ENCODE results near the gene CEMIP. TPM values are rescaled to one million over a fixed set of nuclear protein-coding genes. Genes with fewer than 3 reads are reported as not detected.

CEMIP gene
- total and polyA plus RNA-seq, 3 experiments from 2014 or later: not detected

DNA sequence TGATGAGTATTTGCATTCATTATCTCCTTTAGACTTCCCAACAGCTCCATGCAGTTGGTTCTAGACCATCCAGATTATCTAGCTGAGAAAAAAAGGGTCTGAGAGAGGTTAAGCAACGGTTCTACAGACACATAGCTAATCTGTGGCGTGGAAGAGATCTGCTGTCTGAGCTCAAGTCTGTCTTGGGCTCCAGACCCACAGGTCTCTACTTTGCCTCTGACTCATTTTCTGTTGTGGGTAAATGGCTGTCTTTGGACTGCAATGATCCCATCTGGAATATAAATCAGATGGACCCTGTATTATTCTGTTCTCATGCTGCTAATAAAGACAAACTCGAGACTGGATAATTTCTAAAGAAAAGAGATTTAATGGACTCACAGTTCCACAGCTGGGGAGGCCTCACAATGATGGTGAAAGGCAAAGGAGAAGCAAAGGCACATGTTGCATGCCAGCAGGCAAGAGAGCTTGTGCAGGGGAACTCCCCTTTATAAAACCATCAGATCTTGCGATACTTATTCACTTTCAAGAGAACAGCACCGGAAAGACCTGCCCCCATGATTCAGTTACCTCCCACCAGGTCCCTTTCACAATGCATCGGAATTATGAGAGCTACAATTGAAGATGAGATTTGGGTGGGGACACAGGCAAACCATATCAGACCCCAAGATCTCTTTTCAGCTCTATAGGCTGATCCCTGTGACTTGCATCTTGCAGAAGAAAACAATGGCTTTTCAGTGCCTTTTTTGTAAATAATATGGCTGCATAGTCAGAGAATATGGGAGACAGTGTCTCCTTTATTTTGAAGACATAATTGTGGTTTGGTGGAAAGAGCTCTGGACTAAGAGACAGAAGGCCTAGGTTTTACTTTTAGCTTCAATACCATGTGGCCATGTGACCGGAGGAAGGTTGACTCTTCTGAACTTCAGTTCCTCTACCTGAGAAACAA, 24.7 kb downstream of the CEMIP start:
- H3K4me1 Mint-ChIP-seq: peaks cover 5 to 28% (median 19%) of the 10 kb centered on the region in 3 donors

DNA sequence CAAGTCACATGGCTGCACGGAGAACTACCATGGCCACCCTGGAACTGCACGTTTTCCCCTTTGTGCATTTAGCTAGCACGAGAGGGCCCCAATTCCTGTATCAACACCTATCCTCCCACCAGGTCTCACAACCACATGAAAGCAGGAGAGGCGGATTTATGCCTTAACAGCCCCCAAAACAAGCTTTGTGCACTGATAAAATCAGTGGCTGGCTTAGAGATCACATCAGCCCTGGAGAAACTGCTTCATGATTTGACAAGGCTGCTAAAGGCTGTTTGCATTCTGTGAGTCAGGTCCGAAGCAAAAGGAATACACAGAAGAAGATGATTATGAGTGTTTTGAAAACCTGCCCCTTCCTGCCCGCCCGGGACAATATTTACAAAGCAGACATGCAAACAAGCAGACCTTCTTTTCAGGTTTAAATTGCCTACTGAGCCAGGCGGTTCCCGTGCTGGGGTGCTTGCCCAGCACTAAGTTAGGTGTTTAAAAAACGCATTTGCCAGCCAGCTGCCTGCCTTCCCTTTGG, 25.9 kb downstream of the CEMIP start:
- Mint-ChIP-seq H3K36me3 (no peaks in the 10 kb centered on the region), H3K27me3 (peaks cover 9 to 19% of the 10 kb centered on the region in 2 donors), H3K9me3 (no peaks in the 10 kb centered on the region), H3K4me1 (peaks cover 5 to 28% (median 19%) of the 10 kb centered on the region in 3 donors), H3K4me3 (peak overlapping the region in 3 of 7 donors; percentile 15 to 56 (median 47)), H3K27ac (peak overlapping the region in 5 of 8 donors; percentile 6 to 68 (median 15))
- ChIA-PET CTCF (no interaction called here), POLR2A (no interaction called here)
- Histone ChIP-seq H3K36me3 (ENCODE audit: insufficient read depth, low read length) (no peaks in the 10 kb centered on the region), H3K9me3 (ENCODE audit: low read length) (no peaks in the 10 kb centered on the region), H3K4me3 (ENCODE audit: low read length) (no peak overlapping the region), H3K4me1 (ENCODE audit: insufficient read depth, low read length) (peaks cover 13% of the 10 kb centered on the region), H3K27ac (ENCODE audit: low read depth, low read length) (no peak overlapping the region), H3K27me3 (ENCODE audit: insufficient read depth, low read length, poor library complexity, severe bottlenecking) (no peaks in the 10 kb centered on the region)
- no peak for DNase-seq

More for the DNA sequence above, 24.7 kb downstream of the CEMIP start:
- Mint-ChIP-seq H3K27me3 (peaks cover 9 to 14% of the 10 kb centered on the region in 2 donors), H3K4me3 (peak overlapping the region in 1 of 7 donors; percentile 1), H3K9me3 (no peaks in the 10 kb centered on the region), H3K27ac (peak overlapping the region in 2 of 8 donors; percentile 12 to 79), H3K36me3 (no peaks in the 10 kb centered on the region)
- H3K27me3 ChIP-seq (ENCODE audit: insufficient read depth, low read length, poor library complexity, severe bottlenecking): no peaks in the 10 kb centered on the region
- ChIA-PET CTCF (interaction anchor here (0.7 kb wide), 1 partner anchor 27 kb away, joined by 3 read pairs; no protein-coding TSS in a partner anchor), POLR2A (interaction anchor here (1.1 kb wide), 1 partner anchor 109 kb away, joined by 3 read pairs; the partner anchor contains the start of gene ABHD17C)
- H3K4me3 ChIP-seq (ENCODE audit: low read length): no peak overlapping the region
- H3K9me3 ChIP-seq (ENCODE audit: low read length): no peaks in the 10 kb centered on the region
- no peaks in the 10 kb centered on the region for H3K36me3 ChIP-seq (ENCODE audit: insufficient read depth, low read length)
- H3K27ac ChIP-seq (ENCODE audit: low read depth, low read length): no peak overlapping the region
- no peak for DNase-seq
- peaks cover 13% of the 10 kb centered on the region for H3K4me1 ChIP-seq (ENCODE audit: insufficient read depth, low read length)

DNA sequence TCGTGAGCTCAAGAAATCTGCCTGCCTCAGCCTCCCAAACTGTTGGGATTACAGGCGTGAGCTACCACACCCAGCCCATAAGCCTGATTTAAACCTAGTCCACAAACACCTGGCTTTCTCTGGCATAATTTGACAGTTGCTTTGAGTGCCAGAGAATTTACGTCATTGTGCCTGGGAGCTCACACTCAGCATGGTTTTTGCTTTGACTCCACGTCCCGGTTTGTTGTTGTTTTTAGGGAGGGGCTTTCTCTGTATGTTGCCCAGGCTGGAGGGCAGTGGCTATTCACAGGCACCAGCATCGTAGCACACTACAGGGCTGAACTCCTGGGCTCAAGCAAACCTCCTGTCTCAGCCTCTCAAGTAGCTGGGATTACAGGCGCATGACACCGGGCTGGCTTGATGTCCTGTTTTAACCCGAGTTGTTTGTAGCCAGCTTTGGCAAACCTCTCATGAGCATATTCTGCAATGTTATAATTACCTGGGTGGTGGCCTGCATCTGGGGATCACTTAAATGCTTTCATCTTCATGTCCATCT, 32.7 kb downstream of the CEMIP start:
- DNase-seq: no peak
- peaks cover 0 to 3% (median 0%) of the 10 kb centered on the region in 5 donors for H3K9me3 Mint-ChIP-seq
- H3K36me3 Mint-ChIP-seq: no peaks in the 10 kb centered on the region
- H3K27ac ChIP-seq (ENCODE audit: low read depth, low read length): no peak overlapping the region
- ChIA-PET POLR2A (no interaction called here), CTCF (no interaction called here)
- H3K4me3 Mint-ChIP-seq: no peak overlapping the region
- no peaks in the 10 kb centered on the region for H3K4me1 ChIP-seq (ENCODE audit: insufficient read depth, low read length)
- no peaks in the 10 kb centered on the region for H3K4me1 Mint-ChIP-seq
- no peak overlapping the region for H3K27ac Mint-ChIP-seq
- H3K9me3 ChIP-seq (ENCODE audit: low read length): no peaks in the 10 kb centered on the region
- H3K4me3 ChIP-seq (ENCODE audit: low read length): no peak overlapping the region
- no peaks in the 10 kb centered on the region for H3K36me3 ChIP-seq (ENCODE audit: insufficient read depth, low read length)
- peaks cover 12 to 48% of the 10 kb centered on the region in 2 donors for H3K27me3 Mint-ChIP-seq
- H3K27me3 ChIP-seq (ENCODE audit: insufficient read depth, low read length, poor library complexity, severe bottlenecking): no peaks in the 10 kb centered on the region

DNA sequence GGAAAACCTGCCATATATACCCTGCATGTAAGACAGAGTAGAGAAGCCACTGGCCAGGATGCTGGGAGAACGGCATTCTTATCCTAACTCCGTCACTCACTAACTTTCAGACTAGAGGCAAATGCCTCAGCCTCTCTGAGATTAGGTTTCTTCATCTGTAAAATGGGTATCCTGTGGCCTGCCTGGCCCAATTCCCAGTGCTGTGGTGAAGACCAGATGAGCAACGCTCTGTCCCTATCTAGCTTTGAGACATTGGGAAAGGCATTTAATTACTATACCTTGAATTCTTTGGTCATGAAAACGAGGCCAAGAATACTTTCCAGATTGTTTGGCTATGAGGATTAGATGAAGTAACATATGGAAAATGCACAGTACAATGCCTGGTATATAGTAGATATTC, 35.9 kb downstream of the CEMIP start:
- peaks cover 15 to 46% of the 10 kb centered on the region in 2 donors for H3K27me3 Mint-ChIP-seq
- Histone ChIP-seq H3K27ac (ENCODE audit: low read depth, low read length) (no peak overlapping the region), H3K27me3 (ENCODE audit: insufficient read depth, low read length, poor library complexity, severe bottlenecking) (no peaks in the 10 kb centered on the region), H3K36me3 (ENCODE audit: insufficient read depth, low read length) (no peaks in the 10 kb centered on the region), H3K9me3 (ENCODE audit: low read length) (no peaks in the 10 kb centered on the region), H3K4me1 (ENCODE audit: insufficient read depth, low read length) (no peaks in the 10 kb centered on the region), H3K4me3 (ENCODE audit: low read length) (no peak overlapping the region)
- ChIA-PET CTCF (no interaction called here), POLR2A (no interaction called here)
- H3K4me3 Mint-ChIP-seq: no peak overlapping the region
- no peak overlapping the region for H3K27ac Mint-ChIP-seq
- H3K36me3 Mint-ChIP-seq: no peaks in the 10 kb centered on the region
- no peak for DNase-seq
- no peaks in the 10 kb centered on the region for H3K4me1 Mint-ChIP-seq
- peaks cover 0 to 3% (median 0%) of the 10 kb centered on the region in 5 donors for H3K9me3 Mint-ChIP-seq

DNA sequence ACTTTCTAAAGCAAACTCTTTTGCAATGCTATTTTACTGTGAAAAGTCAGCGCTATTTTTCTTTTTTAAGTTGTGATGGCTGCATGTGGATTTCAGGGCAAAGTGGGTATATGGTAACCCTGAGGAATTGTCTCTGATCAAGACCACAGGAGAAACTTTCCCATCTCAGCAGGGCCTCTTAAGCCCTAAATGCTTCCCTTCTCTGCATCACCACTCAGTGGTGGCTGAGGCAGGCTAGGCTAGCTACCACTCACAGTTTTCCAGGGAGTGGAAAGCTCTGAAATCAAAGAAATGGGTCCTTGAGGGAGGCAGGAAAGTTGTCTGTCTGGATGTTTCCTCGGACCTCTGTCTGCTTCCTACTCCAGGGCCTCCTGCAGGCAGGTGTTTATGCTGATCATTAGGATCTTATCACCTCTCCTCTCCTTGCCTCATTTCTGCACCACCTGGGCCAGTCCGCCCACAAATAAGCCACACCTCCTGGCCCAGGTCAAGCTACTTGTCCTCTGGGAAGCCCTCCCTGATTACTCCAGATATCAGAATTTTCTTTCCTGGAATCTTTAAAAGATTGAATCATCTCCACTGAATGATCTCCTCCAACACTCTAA, 37.0 kb downstream of the CEMIP start:
- Histone ChIP-seq H3K27me3 (ENCODE audit: insufficient read depth, low read length, poor library complexity, severe bottlenecking) (no peaks in the 10 kb centered on the region), H3K27ac (ENCODE audit: low read depth, low read length) (no peak overlapping the region), H3K4me3 (ENCODE audit: low read length) (no peak overlapping the region), H3K36me3 (ENCODE audit: insufficient read depth, low read length) (no peaks in the 10 kb centered on the region), H3K9me3 (ENCODE audit: low read length) (no peaks in the 10 kb centered on the region), H3K4me1 (ENCODE audit: insufficient read depth, low read length) (no peaks in the 10 kb centered on the region)
- H3K4me3 Mint-ChIP-seq: no peak overlapping the region
- ChIA-PET CTCF (no interaction called here), POLR2A (no interaction called here)
- no peaks in the 10 kb centered on the region for H3K4me1 Mint-ChIP-seq
- H3K36me3 Mint-ChIP-seq: no peaks in the 10 kb centered on the region
- no peak for DNase-seq
- H3K9me3 Mint-ChIP-seq: no peaks in the 10 kb centered on the region
- no peak overlapping the region for H3K27ac Mint-ChIP-seq
- peaks cover 8 to 43% of the 10 kb centered on the region in 2 donors for H3K27me3 Mint-ChIP-seq

DNA sequence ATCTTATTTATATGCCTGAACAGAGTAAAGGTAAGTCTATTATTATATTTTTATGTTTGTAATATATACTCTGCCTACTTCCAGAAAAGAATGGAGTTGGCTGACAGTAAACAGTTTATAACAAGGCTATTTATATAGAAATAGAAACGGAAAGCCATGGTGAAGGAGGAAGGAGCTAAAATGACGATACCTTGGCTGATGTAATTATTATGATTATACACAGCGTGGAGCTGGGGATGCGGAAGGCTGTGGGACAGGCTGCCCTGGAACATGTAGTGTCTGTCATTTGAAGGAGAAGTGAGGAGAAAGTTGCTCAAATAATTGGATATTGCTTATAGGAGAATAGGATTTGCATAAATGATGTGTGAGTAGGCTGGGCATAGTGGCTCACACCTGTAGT, 37.8 kb downstream of the CEMIP start:
- ChIA-PET POLR2A (no interaction called here), CTCF (no interaction called here)
- Mint-ChIP-seq H3K36me3 (no peaks in the 10 kb centered on the region), H3K27ac (no peak overlapping the region), H3K9me3 (no peaks in the 10 kb centered on the region), H3K4me1 (no peaks in the 10 kb centered on the region), H3K27me3 (peaks cover 8 to 45% of the 10 kb centered on the region in 2 donors), H3K4me3 (no peak overlapping the region)
- no peak for DNase-seq
- H3K9me3 ChIP-seq (ENCODE audit: low read length): no peaks in the 10 kb centered on the region
- H3K4me3 ChIP-seq (ENCODE audit: low read length): no peak overlapping the region
- H3K36me3 ChIP-seq (ENCODE audit: insufficient read depth, low read length): no peaks in the 10 kb centered on the region
- no peaks in the 10 kb centered on the region for H3K27me3 ChIP-seq (ENCODE audit: insufficient read depth, low read length, poor library complexity, severe bottlenecking)
- no peaks in the 10 kb centered on the region for H3K4me1 ChIP-seq (ENCODE audit: insufficient read depth, low read length)
- no peak overlapping the region for H3K27ac ChIP-seq (ENCODE audit: low read depth, low read length)

DNA sequence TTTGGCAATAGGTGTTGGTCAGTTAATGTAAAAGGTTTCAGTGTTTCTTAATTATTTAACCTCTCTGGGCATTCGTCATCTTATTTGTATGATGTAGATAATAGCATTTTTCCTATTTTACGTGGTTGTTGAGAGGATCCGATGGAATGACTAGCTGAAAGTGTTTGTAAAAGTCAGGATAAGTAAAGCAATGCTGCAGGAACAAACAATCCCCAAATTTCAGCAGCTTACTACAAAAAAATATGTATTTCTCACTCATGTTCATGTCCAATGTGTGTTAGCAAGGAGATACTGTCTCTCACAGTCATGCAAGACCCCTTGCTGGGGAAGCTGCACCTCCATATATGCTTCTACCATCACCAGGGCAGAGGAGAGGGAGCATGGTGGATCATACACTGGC, 38.7 kb downstream of the CEMIP start:
- no peak overlapping the region for H3K27ac ChIP-seq (ENCODE audit: low read depth, low read length)
- H3K9me3 ChIP-seq (ENCODE audit: low read length): no peaks in the 10 kb centered on the region
- H3K4me3 Mint-ChIP-seq: no peak overlapping the region
- no peaks in the 10 kb centered on the region for H3K27me3 ChIP-seq (ENCODE audit: insufficient read depth, low read length, poor library complexity, severe bottlenecking)
- no peaks in the 10 kb centered on the region for H3K9me3 Mint-ChIP-seq
- H3K27me3 Mint-ChIP-seq: peaks cover 8 to 39% of the 10 kb centered on the region in 2 donors
- H3K4me1 Mint-ChIP-seq: no peaks in the 10 kb centered on the region
- DNase-seq: no peak
- H3K4me1 ChIP-seq (ENCODE audit: insufficient read depth, low read length): no peaks in the 10 kb centered on the region
- no peak overlapping the region for H3K27ac Mint-ChIP-seq
- no peak overlapping the region for H3K4me3 ChIP-seq (ENCODE audit: low read length)
- POLR2A ChIA-PET: no interaction called here
- CTCF ChIA-PET: no interaction called here
- no peaks in the 10 kb centered on the region for H3K36me3 Mint-ChIP-seq
- H3K36me3 ChIP-seq (ENCODE audit: insufficient read depth, low read length): no peaks in the 10 kb centered on the region

DNA sequence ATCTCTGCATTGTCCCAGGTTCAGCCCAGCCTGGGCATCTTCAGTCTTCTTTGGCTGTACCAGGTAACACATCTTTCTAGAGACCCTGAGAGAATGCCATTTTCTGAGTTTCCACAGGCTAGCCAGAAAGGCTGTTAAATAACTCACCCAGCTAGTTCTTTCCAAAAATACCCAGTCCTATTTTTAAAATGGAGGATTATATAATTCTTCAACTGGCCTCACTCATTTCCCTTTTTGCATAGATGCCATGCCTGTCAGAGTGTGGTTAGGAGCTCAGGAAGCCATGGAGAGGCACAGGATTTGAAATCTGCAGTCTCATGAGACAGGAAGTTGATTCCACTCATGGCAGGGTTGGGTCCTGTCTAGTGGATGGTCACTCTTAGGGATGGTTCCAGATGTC, 39.8 kb downstream of the CEMIP start:
- no peaks in the 10 kb centered on the region for H3K27me3 ChIP-seq (ENCODE audit: insufficient read depth, low read length, poor library complexity, severe bottlenecking)
- H3K4me1 Mint-ChIP-seq: no peaks in the 10 kb centered on the region
- peaks cover 8 to 39% of the 10 kb centered on the region in 2 donors for H3K27me3 Mint-ChIP-seq
- H3K36me3 ChIP-seq (ENCODE audit: insufficient read depth, low read length): no peaks in the 10 kb centered on the region
- H3K27ac Mint-ChIP-seq: peak overlapping the region in 1 of 8 donors; percentile 8
- H3K9me3 ChIP-seq (ENCODE audit: low read length): no peaks in the 10 kb centered on the region
- H3K4me1 ChIP-seq (ENCODE audit: insufficient read depth, low read length): no peaks in the 10 kb centered on the region
- no peaks in the 10 kb centered on the region for H3K36me3 Mint-ChIP-seq
- no peak for DNase-seq
- H3K4me3 ChIP-seq (ENCODE audit: low read length): no peak overlapping the region
- no peaks in the 10 kb centered on the region for H3K9me3 Mint-ChIP-seq
- CTCF ChIA-PET: no interaction called here
- H3K4me3 Mint-ChIP-seq: no peak overlapping the region
- POLR2A ChIA-PET: no interaction called here
- H3K27ac ChIP-seq (ENCODE audit: low read depth, low read length): no peak overlapping the region

Data from CD8-positive, alpha-beta memory T cell (primary cell).